Activated naive CD4-positive, alpha-beta T cell treated with Interleukin-2 at 50 U/mL for 16 hours (primary cell): ENCODE results near the gene ADORA1.

Experiments
- DNase-seq: peaks from one replicate; pipeline ENCODE4 v3.0.0-alpha.2; 2020

The ADORA1 gene

DNA sequence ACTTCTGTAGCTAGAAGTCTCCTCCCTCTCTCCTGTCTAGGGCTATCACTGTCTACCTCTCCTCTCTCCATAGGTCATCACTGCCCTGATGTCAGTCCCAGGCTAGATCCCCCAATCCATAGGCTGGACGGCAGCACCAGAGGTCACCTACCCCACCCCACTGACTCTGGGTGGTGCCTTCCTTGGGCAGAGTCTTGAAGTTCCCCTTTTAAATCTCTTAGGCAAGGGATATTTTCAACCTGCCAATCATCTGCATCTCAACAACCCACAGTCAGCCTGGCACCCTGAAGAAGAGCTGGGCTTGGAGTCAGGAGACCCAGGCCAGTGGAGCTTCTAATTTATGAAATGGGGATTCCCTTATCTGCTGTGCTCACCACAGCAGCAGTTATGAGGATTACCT is 34.9 kb downstream of the ADORA1 start:
- no peak for DNase-seq

DNA sequence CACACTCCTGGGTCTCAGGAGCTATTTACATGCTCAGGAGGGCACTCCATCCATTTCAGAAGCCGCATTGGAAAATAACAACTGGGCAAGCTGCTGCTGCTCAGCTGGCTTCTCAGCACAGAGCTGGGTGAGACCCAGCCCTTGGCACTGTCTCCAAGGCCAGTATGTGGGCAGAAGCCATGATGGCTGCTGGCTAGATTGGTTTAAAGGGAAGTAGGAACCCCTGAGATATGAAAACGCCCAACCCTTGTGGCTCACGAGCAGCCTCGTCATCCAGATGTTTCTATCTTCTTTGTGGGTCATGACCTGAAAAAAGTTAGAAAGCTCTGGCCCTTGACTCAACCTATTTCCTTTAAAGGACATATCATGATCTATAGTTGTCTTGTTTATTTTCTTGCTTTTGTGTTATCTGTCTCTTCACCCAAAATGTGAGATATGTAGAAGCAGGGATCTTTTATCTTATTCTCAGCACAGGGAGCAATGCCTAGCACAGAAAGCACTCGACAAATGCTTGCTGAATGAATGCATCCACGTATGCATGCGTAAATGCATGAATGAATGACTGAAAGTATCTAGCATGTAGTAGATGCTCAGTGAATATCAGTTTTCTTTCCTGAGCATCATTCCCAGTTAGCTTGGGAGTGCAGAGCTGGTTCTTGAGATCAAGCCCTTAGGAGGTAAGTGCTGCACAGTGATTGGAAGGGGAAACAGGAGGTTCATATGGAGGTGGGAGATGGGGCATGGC is 36.5 kb downstream of the ADORA1 start:
- DNase-seq, result no peak

DNA sequence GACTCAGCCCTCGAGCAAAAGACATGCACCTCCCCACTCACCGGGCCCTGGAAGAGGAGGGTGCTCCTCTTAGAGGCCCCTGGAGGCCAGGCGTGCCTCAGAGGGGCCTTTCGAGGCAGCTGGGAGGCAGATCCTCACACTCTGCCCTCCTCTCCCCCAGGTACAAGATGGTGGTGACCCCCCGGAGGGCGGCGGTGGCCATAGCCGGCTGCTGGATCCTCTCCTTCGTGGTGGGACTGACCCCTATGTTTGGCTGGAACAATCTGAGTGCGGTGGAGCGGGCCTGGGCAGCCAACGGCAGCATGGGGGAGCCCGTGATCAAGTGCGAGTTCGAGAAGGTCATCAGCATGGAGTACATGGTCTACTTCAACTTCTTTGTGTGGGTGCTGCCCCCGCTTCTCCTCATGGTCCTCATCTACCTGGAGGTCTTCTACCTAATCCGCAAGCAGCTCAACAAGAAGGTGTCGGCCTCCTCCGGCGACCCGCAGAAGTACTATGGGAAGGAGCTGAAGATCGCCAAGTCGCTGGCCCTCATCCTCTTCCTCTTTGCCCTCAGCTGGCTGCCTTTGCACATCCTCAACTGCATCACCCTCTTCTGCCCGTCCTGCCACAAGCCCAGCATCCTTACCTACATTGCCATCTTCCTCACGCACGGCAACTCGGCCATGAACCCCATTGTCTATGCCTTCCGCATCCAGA is 37.7 kb downstream of the ADORA1 start:
- DNase-seq, result no peak

DNA sequence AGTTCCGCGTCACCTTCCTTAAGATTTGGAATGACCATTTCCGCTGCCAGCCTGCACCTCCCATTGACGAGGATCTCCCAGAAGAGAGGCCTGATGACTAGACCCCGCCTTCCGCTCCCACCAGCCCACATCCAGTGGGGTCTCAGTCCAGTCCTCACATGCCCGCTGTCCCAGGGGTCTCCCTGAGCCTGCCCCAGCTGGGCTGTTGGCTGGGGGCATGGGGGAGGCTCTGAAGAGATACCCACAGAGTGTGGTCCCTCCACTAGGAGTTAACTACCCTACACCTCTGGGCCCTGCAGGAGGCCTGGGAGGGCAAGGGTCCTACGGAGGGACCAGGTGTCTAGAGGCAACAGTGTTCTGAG is 38.3 kb downstream of the ADORA1 start:
- DNase-seq, result no peak

DNA sequence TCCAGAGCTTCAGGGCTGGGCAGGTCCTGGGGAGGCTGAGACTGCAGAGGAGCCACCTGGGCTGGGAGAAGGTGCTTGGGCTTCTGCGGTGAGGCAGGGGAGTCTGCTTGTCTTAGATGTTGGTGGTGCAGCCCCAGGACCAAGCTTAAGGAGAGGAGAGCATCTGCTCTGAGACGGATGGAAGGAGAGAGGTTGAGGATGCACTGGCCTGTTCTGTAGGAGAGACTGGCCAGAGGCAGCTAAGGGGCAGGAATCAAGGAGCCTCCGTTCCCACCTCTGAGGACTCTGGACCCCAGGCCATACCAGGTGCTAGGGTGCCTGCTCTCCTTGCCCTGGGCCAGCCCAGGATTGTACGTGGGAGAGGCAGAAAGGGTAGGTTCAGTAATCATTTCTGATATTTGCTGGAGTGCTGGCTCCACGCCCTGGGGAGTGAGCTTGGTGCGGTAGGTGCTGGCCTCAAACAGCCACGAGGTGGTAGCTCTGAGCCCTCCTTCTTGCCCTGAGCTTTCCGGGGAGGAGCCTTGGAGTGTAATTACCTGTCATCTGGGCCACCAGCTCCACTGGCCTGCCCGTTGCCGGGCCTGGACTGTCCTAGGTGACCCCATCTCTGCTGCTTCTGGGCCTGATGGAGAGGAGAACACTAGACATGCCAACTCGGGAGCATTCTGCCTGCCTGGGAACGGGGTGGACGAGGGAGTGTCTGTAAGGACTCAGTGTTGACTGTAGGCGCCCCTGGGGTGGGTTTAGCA is 38.8 kb downstream of the ADORA1 start:
- DNase-seq, result no peak

DNA sequence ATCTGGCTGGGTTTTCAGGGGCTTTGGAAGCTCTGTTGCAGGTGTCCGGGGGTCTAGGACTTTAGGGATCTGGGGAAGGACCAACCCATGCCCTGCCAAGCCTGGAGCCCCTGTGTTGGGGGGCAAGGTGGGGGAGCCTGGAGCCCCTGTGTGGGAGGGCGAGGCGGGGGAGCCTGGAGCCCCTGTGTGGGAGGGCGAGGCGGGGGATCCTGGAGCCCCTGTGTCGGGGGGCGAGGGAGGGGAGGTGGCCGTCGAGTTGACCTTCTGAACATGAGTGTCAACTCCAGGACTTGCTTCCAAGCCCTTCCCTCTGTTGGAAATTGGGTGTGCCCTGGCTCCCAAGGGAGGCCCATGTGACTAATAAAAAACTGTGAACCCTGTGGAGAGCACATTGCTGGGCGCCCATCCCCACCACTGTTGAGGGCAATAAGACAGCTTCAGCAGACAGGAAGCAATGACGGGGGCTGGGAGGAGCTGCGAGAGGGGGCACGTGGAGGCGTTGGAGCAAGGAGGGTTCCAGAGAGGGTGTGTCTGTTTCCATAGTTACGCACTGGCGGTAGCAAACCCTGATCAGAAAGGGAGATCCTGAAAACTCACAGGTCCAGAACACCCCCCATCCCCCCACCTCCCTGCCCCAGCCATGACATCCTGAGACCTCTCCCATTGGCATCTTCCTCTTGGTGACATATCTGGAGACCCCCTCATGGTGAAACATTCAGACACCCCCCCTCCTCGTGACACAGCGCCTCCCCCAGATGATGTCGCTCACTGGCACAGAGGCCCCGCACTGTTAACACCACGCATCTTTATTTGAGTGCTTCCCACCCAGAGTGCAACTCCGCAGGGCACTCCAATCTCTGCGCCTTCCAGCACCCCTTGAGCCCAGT is 39.7 kb downstream of the ADORA1 start:
- DNase-seq, result no peak

DNA sequence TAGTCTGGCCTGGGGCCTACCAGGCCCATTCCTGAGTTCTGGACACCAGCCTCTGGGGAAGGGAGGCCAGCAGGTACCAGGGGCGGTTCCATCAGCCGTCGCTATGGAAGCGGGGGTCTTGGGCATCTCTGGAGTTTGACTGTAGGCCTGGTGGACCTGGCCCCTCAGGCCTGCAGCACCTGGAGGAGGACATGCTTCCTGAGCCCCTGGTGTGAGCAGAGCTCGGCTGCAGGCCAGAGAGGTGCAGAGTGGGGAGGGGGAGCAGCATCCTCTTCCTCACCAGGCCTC is 40.3 kb downstream of the ADORA1 start:
- DNase-seq, result no peak

DNA sequence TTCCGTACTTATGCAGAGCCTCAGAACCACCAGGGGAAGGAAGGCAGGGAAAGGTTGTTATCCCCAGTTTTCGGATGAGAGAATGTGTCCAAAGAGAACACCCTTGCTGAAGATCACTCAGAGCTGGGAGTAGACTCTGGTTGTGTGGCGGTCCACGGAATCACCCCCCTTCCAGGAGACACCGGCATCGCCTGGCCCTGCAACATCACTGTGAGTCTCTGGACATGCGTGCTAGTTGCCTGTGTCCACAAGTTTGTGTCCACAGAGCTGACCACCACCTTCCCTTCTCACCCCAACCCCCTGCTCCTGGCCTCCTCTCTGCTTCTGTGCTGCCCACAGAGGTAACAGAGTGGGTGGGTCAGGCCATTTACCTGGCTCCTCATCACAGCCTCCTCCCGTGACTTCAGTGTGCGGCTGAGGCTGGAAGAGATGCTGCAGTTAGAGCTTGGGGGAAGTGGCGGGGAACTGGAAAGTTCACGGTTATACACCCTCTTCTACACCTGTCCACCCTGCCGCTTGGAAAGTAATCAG is 40.8 kb downstream of the ADORA1 start:
- no peak for DNase-seq

DNA sequence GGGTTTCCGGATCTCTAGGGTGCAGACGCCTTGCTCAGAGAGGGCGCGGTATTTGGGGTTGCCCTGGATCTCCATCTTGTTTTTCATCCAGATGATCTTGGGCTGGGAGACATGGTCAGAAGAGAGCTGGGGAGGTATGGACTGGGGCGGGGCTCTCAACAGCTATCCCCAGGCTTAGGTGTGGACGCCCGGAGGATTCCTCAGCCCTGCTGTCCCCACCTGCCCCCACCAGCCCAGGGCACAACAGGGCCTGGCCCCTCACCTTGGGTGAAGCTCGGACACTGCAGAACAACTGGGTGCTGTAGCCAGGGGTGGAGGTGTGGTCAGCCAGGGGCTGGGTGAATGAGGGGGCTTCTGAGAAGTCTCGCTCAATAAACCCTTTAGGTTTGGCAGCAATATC is 41.5 kb downstream of the ADORA1 start:
- DNase-seq, result no peak

DNA sequence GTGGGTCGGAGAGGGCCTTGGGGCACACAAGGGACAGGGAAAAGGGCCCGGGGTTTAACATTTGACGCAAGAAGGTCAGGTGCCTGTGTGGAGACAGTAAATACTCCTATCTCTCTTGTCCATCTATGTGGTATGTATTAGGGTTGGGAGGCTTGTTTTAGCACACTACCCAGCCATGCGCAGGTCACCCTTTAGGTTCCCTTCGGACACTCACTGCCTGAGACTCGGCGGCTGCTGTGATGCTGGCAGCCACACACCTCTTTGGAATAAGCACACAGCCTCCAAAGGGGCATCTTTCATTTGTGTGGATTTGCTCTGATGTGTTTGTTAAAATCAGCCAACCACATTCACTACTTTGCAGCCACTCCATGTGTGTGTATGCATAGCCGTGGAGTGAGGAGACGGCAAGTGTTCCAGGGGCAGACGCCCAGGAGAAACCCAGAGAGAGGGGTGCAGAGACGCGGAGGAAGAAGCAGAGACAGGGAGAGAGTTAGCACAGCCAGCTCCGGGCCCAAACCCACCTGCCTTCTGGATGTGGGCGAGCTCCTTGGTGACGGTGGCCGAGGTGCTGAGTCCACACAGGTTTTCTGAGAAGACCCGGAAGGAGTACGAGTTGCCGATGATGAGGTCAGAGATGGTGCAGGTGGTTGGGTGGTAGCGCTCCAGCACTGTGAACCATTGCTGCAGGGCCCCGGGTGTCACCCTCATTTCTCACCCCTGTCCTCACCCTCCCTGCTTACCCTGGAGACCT is 42.4 kb downstream of the ADORA1 start:
- DNase-seq, result no peak

DNA sequence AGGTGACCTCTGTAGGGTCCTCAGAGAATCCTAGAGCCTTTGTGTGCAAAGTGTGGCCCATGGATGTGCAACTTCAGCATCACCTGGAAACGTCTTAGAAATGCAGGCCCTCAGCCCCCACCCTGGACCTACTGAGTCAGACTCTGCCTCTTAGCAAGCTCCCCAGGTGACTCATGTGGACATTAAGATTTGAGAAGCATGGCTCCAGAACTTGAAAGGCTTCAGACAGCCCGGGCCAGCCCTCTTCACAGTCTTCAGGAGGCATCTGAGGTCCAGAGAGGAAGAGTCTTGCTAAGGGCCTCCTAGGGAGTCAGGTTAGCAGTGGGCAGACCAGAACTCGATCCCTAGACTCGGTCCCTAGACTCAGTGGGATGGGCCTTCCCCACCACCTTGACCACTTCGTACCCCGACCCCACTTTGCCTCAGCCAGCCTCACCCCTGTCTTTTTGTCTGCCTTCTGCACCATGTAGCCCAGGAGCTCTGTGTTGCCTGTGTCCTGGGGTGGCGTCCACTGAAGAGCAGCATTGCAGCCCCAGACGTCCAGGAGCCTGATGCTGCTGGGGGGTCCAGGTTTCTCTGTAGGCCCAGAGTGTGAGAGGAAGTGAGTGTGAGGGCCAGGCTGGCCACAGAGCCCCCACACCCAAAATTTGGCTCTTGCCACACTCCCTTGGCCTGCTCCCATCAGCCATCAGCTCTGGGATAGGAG is 43.3 kb downstream of the ADORA1 start:
- no peak for DNase-seq

DNA sequence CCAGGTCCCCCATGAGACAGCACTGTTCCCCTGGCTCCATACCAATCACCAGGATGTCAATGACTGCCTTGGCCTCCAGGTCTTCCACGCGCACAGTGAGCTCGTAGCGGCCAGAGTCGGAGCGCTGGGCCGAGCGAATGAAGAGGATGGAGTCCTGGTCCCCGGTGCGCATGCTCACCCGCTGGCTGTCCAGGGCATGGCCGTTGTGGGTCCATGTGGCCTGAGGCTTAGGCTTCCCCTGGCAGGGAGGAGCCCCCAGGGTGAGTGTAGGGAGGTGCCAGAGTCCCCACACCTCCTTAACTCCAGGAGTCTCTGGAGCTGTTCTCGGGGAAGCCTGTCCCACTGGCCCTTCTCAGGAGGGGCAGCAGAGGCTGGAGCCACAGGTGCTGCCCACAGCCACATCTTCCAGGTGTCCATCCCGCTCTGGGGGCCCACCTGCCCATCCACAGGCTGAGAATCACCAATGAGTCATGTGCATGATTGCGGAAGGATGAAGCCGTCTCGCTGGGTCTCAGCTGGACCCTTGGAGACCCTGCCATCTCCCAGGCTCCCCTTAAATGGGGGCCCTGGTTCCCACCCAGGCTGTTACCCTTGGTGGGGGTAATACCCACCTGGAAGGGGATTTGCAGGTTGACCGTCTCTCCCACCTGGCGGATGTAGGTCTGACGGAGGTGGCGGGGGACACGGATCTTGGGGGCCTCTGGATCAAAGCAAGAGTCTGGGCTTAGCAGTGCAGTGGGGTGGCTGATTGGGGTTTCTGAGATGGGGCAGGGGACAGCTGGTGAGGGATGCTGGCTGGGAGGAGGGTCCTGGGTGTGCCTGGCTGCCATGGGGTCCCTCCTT is 44.0 kb downstream of the ADORA1 start:
- DNase-seq, result no peak

DNA sequence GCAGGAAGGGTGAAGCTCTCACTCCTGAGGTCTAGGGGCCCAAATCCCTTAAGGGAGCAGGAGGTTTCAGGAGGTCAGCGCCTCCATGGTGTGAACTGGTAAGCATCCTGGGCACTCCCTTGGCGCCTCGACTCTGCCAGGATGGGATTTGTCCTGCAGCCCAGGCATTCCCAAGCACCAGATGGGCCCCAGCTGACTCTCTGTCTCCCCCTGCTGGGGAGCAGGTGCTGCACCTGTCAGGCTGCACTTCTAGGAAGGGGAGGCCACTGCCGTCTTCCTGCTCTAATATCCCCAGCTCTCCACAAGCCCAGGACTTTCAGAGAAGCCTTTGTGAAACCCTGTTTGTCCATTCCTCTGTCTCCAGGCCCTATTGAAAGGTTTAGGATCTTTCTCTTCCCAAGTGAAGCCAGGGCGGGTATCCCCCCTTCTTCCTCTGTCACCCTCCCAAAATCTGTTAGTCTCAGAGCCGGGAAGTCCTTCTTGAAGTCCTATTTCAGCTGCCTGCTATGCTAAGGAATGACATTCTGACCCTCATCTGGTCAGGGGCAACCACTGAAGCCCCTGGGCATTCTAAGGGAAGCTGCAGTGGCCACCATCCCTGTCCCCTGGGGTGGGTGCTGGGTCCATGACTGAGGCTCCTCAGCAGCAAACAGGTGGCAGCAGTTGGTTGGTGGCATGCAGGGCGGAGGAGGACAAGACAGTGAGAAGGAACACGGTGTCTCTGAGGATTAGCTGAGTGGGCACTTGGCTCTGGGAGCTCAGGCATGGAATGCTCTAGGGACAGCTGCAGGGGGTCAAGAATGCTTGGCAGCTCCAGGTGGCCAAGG is 44.9 kb downstream of the ADORA1 start:
- DNase-seq, result peak; percentile 31

DNA sequence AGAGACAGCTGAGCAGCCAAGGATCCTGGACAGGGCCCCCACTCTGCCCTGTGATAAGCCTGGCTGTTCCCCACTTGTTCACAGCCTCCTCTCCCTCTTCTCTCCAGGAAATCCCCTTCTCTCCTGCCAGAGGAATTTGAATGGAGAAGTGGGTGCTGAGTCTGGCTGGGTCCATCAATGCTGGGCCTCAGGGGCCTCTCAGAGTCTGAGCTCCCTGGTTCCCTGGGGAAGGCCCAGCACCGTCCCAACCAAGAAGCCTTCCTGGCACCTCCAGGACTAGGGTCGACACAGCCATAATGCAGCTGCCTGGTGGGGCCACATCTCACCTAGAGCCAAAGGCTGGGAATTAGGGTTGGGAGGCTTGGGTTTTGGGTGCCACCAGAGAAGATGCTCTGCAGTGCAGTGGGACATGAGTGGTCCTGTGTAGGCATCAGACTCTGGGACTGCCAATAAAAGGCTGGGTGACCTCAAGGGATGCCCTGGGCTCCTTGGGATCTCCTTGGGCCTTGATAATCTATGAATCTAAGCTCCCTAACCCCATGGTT is 45.6 kb downstream of the ADORA1 start:
- DNase-seq, result no peak

DNA sequence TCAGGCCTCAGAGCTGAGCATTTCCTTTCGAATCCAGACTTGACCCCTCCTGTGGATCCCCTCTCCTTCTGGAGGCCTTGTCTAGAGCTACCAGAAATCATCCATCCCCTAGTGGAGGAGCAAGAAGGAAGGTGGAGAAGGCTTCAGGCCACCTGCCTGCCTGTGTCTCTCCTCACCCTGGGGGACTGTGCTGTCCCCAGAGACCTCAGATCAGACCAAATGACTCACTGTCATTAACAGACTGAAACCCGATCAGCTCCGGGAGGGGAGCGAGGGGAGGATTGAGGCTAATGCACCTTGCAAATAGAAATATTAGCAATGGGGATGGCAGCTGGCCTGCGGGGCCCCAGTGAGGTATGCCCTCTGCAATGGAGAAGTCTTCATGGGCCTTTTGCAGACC is 46.0 kb downstream of the ADORA1 start:
- DNase-seq, result no peak

DNA sequence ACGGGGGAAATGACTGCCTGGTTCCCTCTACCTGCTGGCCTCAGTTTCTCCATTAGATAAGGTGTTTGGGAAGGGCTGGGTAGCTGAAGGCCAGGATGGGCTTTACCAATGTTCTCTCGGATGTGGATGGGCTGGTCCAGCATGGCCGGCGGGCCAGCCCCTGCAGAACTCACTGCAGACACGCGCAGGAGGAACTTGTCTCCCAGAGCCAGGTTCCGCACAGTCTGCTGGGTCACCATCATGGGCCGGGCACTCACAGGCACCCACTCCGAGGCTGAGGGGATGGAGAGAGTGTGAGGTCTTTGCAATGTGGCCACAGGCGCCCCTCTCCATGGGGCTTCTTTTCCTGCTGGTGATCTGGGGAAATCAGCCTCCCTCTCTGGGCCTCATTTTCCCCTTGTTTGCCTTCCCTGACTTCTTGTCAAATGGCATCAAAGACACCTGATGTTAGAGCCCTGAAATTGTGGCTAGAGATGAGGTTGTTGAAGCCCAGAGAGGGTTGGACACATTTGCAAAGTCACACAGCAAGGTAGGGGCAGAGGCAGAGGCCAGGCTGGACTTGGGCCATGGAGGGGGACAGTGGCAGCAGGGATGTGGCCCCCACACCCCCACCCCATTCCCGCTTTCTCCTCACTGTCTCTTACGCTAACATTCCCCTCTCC is 46.9 kb downstream of the ADORA1 start:
- no peak for DNase-seq

DNA sequence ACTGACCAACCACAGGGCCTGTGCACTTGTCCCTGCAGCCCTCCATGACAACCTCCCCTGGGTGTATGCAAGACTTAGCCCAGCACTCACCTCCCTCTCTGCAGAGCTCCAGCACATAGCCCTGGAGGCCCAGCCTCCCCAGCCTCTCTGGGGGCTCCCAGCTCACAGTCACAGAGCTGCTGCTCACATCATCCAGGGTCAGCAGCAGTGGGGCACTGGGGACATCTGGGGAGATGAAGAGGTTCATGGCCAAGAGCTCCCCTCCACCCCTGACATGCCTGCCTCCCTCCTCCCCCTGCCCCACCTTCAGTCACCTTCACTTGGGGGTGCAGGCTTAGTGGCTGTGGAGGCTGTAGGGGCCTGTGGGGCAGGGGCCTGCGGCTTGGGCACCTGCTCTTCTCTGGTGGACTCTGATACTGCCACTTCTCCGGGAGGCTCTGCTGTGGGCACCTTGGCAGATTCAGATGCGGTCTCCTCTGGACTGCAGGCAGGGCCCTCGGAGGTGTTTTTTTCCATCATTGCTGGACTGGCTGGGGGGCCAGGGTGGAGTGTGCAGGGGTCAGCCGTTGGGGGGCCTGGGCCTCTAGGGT is 47.8 kb downstream of the ADORA1 start, which contains the start of gene MYBPH:
TSS of gene MYBPH (minus strand) at position 590 of the 590 bp plus-strand sequence. CDS start at position 519, 71 bp downstream.
- DNase-seq, result no peak

DNA sequence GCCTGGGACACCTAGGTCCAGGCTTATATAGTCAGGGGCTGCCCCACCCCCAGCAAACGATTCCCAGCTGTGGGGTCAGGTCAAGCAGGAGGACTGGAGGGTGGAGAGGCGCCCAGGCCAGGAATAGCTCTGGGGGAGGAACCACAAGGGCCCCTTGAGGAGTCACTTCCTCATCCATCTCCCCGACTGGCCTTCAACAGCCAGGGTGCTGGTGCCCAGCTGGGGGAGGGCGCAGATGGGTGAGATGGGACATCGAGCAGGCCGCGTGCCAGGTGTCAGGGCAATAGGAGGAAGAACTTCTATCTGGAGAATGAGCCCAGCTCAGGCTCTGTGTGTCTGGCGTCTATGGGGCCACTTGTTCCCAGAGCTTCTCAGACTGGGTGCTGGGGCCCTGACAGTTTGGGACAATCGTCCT is 48.3 kb downstream of the ADORA1 start:
- no peak for DNase-seq
